ENCODE results near the gene KRT77.

The KRT77 gene

GRCh38 chr12:52699960-52700359 is 3.4 kb downstream of the KRT77 start:
- TF ChIP-seq CTCF (IDR thresholded peaks at IDR 0.05; ENCODE audit: extremely low read depth, missing control alignments), result no peak
- no peak for DNase-seq (ENCODE audit: low spot score)

- no peak for DNase-seq (ENCODE audit: low spot score)
- no peak for TF ChIP-seq CTCF (IDR thresholded peaks at IDR 0.05; ENCODE audit: extremely low read depth, missing control alignments)
These were observed 4.0 kb downstream of the KRT77 start for GRCh38 chr12:52699373-52699772.

- no peak for DNase-seq (ENCODE audit: low spot score)
- TF ChIP-seq CTCF (IDR thresholded peaks at IDR 0.05; ENCODE audit: extremely low read depth, missing control alignments), result no peak
These were observed 4.5 kb downstream of the KRT77 start for GRCh38 chr12:52698651-52699340.

GRCh38 chr12:52697058-52697582 is 6.2 kb downstream of the KRT77 start:
- no peak for TF ChIP-seq CTCF (IDR thresholded peaks at IDR 0.05; ENCODE audit: extremely low read depth, missing control alignments)
- DNase-seq (ENCODE audit: low spot score), result no peak

- no peak for DNase-seq (ENCODE audit: low spot score)
- TF ChIP-seq CTCF (IDR thresholded peaks at IDR 0.05; ENCODE audit: extremely low read depth, missing control alignments), result no peak
These were observed 6.7 kb downstream of the KRT77 start for GRCh38 chr12:52696588-52696987.

- no peak for DNase-seq (ENCODE audit: low spot score)
- TF ChIP-seq CTCF (IDR thresholded peaks at IDR 0.05; ENCODE audit: extremely low read depth, missing control alignments), result no peak
These were observed 8.3 kb downstream of the KRT77 start for GRCh38 chr12:52695039-52695438.

- TF ChIP-seq CTCF (IDR thresholded peaks at IDR 0.05; ENCODE audit: extremely low read depth, missing control alignments), result no peak
- DNase-seq (ENCODE audit: low spot score), result no peak
These were observed 9.2 kb downstream of the KRT77 start for GRCh38 chr12:52694151-52694550.

Data from GM20000 (cell line).